ENCODE measurements around the gene CDK6. TPM values are rescaled to one million over a fixed set of nuclear protein-coding genes. Genes with fewer than 3 reads are reported as not detected.

CDK6 gene
- total and polyA plus RNA-seq, 2 experiments from 2014 or later = 17.8 to 61.5 TPM

- no peak overlapping the region for H3K4me3 ChIP-seq
- no peak overlapping the region for H3K9ac ChIP-seq
- H2AFZ ChIP-seq = no peak overlapping the region
- no peaks in the 10 kb centered on the region for H3K27me3 ChIP-seq (replicated peaks; ENCODE audit: insufficient read depth)
- in situ Hi-C loops (cut with MboI) = no loop called here
- peaks cover 57% of the 10 kb centered on the region for H3F3A ChIP-seq (ENCODE audit: insufficient read depth)
- peaks cover 46% of the 10 kb centered on the region for H3K4me1 ChIP-seq (ENCODE audit: insufficient read depth)
- H4K20me1 ChIP-seq (ENCODE audit: insufficient read depth) = no peaks in the 10 kb centered on the region
- TF ChIP-seq EZH2phosphoT487 (IDR thresholded peaks at IDR 0.05; ENCODE audit: insufficient read depth, low read depth) (no peak), EZH2 (IDR thresholded peaks at IDR 0.05; ENCODE audit: insufficient read depth, poor library complexity, severe bottlenecking) (no peak)
- peaks cover 14% of the 10 kb centered on the region; the same call in 1 of the 2 replicates for H3K36me3 ChIP-seq (ENCODE audit: low read depth)
- no peaks in the 10 kb centered on the region for H3K9me3 ChIP-seq (ENCODE audit: low read depth)
- H3K4me2 ChIP-seq (ENCODE audit: unreplicated experiment) = no peak overlapping the region
- DNase-seq = no peak
- no peaks in the 10 kb centered on the region for H3K9me2 ChIP-seq (ENCODE audit: insufficient read depth)
- peaks cover 96% of the 10 kb centered on the region for H3K79me2 ChIP-seq (ENCODE audit: insufficient read depth)
- 100% methylated on average over 1 of the region's 1 CpG for WGBS, 2 experiments (ENCODE audit: low coverage in 1 of 2, low lambda C conversion rate in 2 of 2, missing lambda C conversion rate in 2 of 2)
- no peak overlapping the region for H3K27ac ChIP-seq
These were observed 47.7 kb downstream of the CDK6 start for GRCh38 chr7:92788559-92789183.

GRCh38 chr7:92785923-92786322 lies 50.5 kb downstream of the CDK6 start:
- H3K9ac ChIP-seq = peak overlapping the region; percentile 22
- peak overlapping the region; percentile 13 for H3K4me2 ChIP-seq (ENCODE audit: unreplicated experiment)
- H3K4me1 ChIP-seq (ENCODE audit: insufficient read depth) = peaks cover 34% of the 10 kb centered on the region
- no peak overlapping the region for H2AFZ ChIP-seq
- H3F3A ChIP-seq (ENCODE audit: insufficient read depth) = peaks cover 47% of the 10 kb centered on the region
- H3K79me2 ChIP-seq (ENCODE audit: insufficient read depth) = peaks cover 99% of the 10 kb centered on the region
- peaks cover 14% of the 10 kb centered on the region; the same call in 1 of the 2 replicates for H3K36me3 ChIP-seq (ENCODE audit: low read depth)
- no peaks in the 10 kb centered on the region for H3K9me2 ChIP-seq (ENCODE audit: insufficient read depth)
- TF ChIP-seq EZH2phosphoT487 (IDR thresholded peaks at IDR 0.05; ENCODE audit: insufficient read depth, low read depth) (no peak), EZH2 (IDR thresholded peaks at IDR 0.05; ENCODE audit: insufficient read depth, poor library complexity, severe bottlenecking) (no peak)
- no peaks in the 10 kb centered on the region for H4K20me1 ChIP-seq (ENCODE audit: insufficient read depth)
- 32 to 39% methylated on average over 3 of the region's 3 CpGs for WGBS, 2 experiments (ENCODE audit: low coverage in 1 of 2, low lambda C conversion rate in 2 of 2, missing lambda C conversion rate in 2 of 2)
- peak overlapping the region; percentile 36 for H3K27ac ChIP-seq
- H3K4me3 ChIP-seq = peak overlapping the region; percentile 17; the same call in 1 of the 2 replicates
- in situ Hi-C loops (cut with MboI) = no loop called here
- H3K9me3 ChIP-seq (ENCODE audit: low read depth) = no peaks in the 10 kb centered on the region
- DNase-seq = peak; percentile 85
- no peaks in the 10 kb centered on the region for H3K27me3 ChIP-seq (replicated peaks; ENCODE audit: insufficient read depth)

- H3F3A ChIP-seq (ENCODE audit: insufficient read depth) = peaks cover 37% of the 10 kb centered on the region
- no peaks in the 10 kb centered on the region for H3K9me2 ChIP-seq (ENCODE audit: insufficient read depth)
- WGBS, 2 experiments (ENCODE audit: low coverage in 1 of 2, low lambda C conversion rate in 2 of 2, missing lambda C conversion rate in 2 of 2) = 97 to 99% methylated on average over 5 of the region's 5 CpGs
- TF ChIP-seq EZH2phosphoT487 (IDR thresholded peaks at IDR 0.05; ENCODE audit: insufficient read depth, low read depth) (no peak), EZH2 (IDR thresholded peaks at IDR 0.05; ENCODE audit: insufficient read depth, poor library complexity, severe bottlenecking) (no peak)
- H3K9me3 ChIP-seq (ENCODE audit: low read depth) = no peaks in the 10 kb centered on the region
- no peaks in the 10 kb centered on the region for H3K27me3 ChIP-seq (replicated peaks; ENCODE audit: insufficient read depth)
- peaks cover 100% of the 10 kb centered on the region for H3K79me2 ChIP-seq (ENCODE audit: insufficient read depth)
- peaks cover 14% of the 10 kb centered on the region; the same call in 1 of the 2 replicates for H3K36me3 ChIP-seq (ENCODE audit: low read depth)
- no peak for DNase-seq
- H3K4me2 ChIP-seq (ENCODE audit: unreplicated experiment) = no peak overlapping the region
- H3K4me1 ChIP-seq (ENCODE audit: insufficient read depth) = peaks cover 24% of the 10 kb centered on the region
- no peak overlapping the region for H2AFZ ChIP-seq
- H3K27ac ChIP-seq = peak overlapping the region; percentile 36; the same call in 1 of the 2 replicates
- H4K20me1 ChIP-seq (ENCODE audit: insufficient read depth) = no peaks in the 10 kb centered on the region
- no peak overlapping the region for H3K9ac ChIP-seq
- in situ Hi-C loops (cut with MboI) = no loop called here
- H3K4me3 ChIP-seq = no peak overlapping the region
These were observed 51.4 kb downstream of the CDK6 start for GRCh38 chr7:92784935-92785334.

GRCh38 chr7:92783260-92784201 lies 52.8 kb downstream of the CDK6 start:
- WGBS, 2 experiments (ENCODE audit: low coverage in 1 of 2, low lambda C conversion rate in 2 of 2, missing lambda C conversion rate in 2 of 2) = 87 to 94% methylated on average over 3 of the region's 3 CpGs
- Histone ChIP-seq H3K4me1 (ENCODE audit: insufficient read depth) (peaks cover 29% of the 10 kb centered on the region), H4K20me1 (ENCODE audit: insufficient read depth) (no peaks in the 10 kb centered on the region), H3K36me3 (ENCODE audit: low read depth) (peaks cover 8% of the 10 kb centered on the region; the same call in 1 of the 2 replicates), H3K4me2 (ENCODE audit: unreplicated experiment) (no peak overlapping the region), H3F3A (ENCODE audit: insufficient read depth) (peaks cover 25% of the 10 kb centered on the region), H3K27me3 (replicated peaks; ENCODE audit: insufficient read depth) (no peaks in the 10 kb centered on the region), H3K9me3 (ENCODE audit: low read depth) (no peaks in the 10 kb centered on the region), H3K9ac (no peak overlapping the region), H3K79me2 (ENCODE audit: insufficient read depth) (peaks cover 99% of the 10 kb centered on the region), H3K27ac (no peak overlapping the region), H3K9me2 (ENCODE audit: insufficient read depth) (no peaks in the 10 kb centered on the region), H3K4me3 (no peak overlapping the region), H2AFZ (no peak overlapping the region)
- DNase-seq = no peak
- TF ChIP-seq EZH2phosphoT487 (IDR thresholded peaks at IDR 0.05; ENCODE audit: insufficient read depth, low read depth) (no peak), EZH2 (IDR thresholded peaks at IDR 0.05; ENCODE audit: insufficient read depth, poor library complexity, severe bottlenecking) (no peak)
- in situ Hi-C loops (cut with MboI) = no loop called here

All from GM23248 (cell line).